GM18502 (cell line): ENCODE results near the gene LIAS.

ENCODE experiments used
- ATAC-seq: cut with Tn5 transposase; IDR thresholded peaks from one replicate; pipeline ENCODE4 v1.9.1; 2021; ENCODE audit warnings: mild to moderate bottlenecking; ENCODE audit not compliant: unreplicated experiment, poor library complexity

LIAS gene

DNA sequence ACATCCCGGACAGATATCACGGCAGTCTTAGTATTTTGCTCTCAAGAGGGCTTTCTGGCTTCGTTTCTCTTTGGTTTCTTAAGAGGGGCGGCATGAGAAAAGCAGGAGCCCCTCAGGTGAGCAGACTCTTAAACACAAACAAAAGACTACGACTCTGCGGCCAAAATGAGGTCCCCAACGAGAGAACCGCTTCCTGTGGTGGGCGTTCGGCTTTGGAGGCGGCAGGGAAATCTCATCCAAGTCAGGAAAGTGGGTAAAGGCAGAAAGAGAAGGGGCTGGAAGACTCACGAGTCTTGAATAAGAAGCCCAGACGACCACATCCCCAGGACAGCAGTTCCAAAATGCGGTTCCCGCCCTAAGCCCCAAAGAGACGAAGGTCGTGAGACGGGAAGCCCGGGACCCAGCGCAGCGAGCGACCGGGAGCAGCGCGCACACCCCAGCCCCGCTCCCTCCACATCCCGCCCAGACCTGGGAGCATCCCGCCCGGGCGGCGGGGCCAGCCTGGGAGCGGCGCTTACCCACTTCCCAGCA, 68.0 kb downstream of the LIAS start:
- ATAC-seq = peak; percentile 33

DNA sequence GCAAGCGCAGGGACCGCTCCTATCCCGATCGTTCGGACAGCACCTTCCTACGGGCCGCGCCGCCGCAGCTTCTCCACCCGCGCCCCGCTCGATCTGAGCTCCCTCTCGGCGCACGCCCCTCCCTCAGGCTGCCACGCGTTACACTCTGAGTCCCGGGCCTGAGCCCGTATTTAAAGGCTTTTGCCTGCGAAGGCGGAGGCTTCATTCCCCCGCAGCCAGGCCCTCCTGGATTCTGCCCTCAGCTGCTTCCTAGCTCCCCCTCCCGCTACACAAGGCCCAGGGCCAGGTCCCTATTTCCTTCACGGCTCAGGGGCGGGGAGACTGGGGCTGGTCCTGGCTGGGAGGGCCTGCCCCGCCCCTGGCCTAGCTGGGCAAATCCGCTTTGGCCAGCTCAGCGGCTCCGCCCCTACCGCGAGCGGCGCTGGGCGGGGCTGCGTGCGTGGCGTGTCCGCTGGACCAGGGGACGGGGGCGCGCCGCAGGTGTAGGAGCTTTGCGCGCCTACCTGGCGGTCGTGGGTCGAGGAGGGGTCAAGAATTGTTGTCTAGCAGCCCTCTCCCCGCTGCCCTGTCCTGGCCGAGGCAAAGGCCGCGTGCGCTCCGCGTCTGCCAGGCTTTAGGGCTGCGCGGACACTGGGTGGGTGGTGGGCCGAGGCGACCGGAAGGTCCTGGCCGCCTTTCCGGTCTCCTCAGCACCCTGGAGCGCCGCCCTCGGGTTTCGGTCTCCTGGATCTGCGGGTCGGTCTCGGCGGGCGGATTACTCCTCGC, 68.6 kb downstream of the LIAS start, which contains the start of gene UGDH:
UGDH (minus strand) TSS at position 144 of the 765 bp plus-strand sequence. CDS start 5,927 bp downstream, outside the sequence.
- ATAC-seq = peak; percentile 97

DNA sequence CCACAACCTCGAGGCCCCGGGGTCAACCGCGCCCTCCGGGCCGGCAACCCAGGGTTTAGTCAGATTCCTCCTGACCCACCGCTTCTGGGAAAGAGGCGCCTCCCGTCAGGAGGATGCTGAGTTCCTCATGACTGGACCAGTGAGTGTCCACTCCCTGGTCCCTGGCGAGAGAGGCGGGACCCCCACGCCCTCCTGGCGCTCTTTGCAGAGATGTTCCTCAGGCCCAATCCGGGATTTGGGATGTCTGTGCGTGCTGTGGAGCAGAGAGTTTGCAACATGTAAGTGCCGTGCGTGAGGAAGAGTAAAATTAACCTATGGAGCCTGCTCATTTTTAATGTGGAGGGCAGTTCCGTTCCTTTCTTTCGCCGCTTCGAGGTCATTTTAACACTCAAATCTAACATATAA, 69.2 kb downstream of the LIAS start:
- ATAC-seq = no peak
